H1 (cell line): ENCODE measurements around the gene EEF1G. TPM values are rescaled to one million over a fixed set of nuclear protein-coding genes. Genes with fewer than 3 reads are reported as not detected.

Experiments
- BCL11A ChIP-seq, 2 experiments: IDR thresholded peaks; one replicate each; pipeline ENCODE4 v1.6.1; 2011; ENCODE audit warnings: low read depth in 2 of 2, low read length in 2 of 2, mild to moderate bottlenecking in 2 of 2
- GTF2F1 ChIP-seq: IDR thresholded peaks from 2 replicates; pipeline ENCODE4 v1.6.1; 2012; ENCODE audit warnings: low read depth, low read length, improper control_type of control experiment, borderline replicate concordance
- HDAC2 ChIP-seq, 2 experiments: fragments of 300-600 bp in 1 of 2; sonication (generic) in 1 of 2; IDR thresholded peaks; 2 replicates each; pipeline ENCODE4 v1.6.1; 2011 to 2012; ENCODE audit warnings: low read depth in 2 of 2, low read length in 2 of 2, mild to moderate bottlenecking in 2 of 2, moderate library complexity in 2 of 2, borderline replicate concordance in 1 of 2, inconsistent platforms in 1 of 2
- POLR2A ChIP-seq, 2 experiments: IDR thresholded peaks; 1 replicate in 1 of 2; 2 replicates in 1 of 2; pipeline ENCODE4 v1.6.1; 2011; ENCODE audit warnings: low read depth in 2 of 2, low read length in 2 of 2, mild to moderate bottlenecking in 2 of 2; ENCODE audit errors: control extremely low read depth in 1 of 2
- SIX5 ChIP-seq: IDR thresholded peaks from 2 replicates; pipeline ENCODE4 v1.6.1; 2011; ENCODE audit warnings: mild to moderate bottlenecking, low read depth, low read length
- SP1 ChIP-seq: IDR thresholded peaks from 2 replicates; pipeline ENCODE4 v1.6.1; 2011; ENCODE audit warnings: low read depth, low read length
- TEAD4 ChIP-seq: IDR thresholded peaks from 2 replicates; pipeline ENCODE4 v1.6.1; 2012; ENCODE audit warnings: low read depth, low read length, inconsistent platforms, mixed read lengths
- polyA plus RNA-seq, 7 experiments: library from polyadenylated mRNA; depleted of rRNA in 3 of 7; stranded (reverse) in 5 of 7; unstranded in 2 of 7; fragments of >200 nt in 5 of 7; fragments of 200-250 nt in 2 of 7; gene quantifications; 1 replicate in 5 of 7; 2 replicates in 1 of 7; 4 replicates in 1 of 7; pipeline versions ENCODE4 v1.2.1 to v1.2.3, GENCODE V29; 2011 to 2013; ENCODE audit warnings: missing spikeins in 2 of 7, mixed read lengths in 2 of 7
- total RNA-seq: library from RNA; stranded (reverse); fragmentation: NEBNext Ultra II Directional; extraction: Animal tissue kit (Norgen Biotek cat#: 25700); gene quantifications from 2 replicates; pipeline ENCODE4 v1.2.1, GENCODE V29; 2021

EEF1G gene
- total and polyA plus RNA-seq, 2 of the 8 experiments (the other 6 are each of a cell fraction or from before 2014, with no cell fraction given): 1,627 to 1,996 TPM

GRCh38 chr11:62554387-62555167 lies 19.1 kb downstream of the EEF1G start (continued):
- TF ChIP-seq HDAC2 (IDR thresholded peaks at IDR 0.05; ENCODE audit: borderline replicate concordance in 1 of 2, low read depth in 2 of 2, low read length in 2 of 2) (no peak), GTF2F1 (no peak), SP1 (no peak), SIX5 (no peak), BCL11A (IDR thresholded peaks at IDR 0.05; ENCODE audit: low read depth in 2 of 2, low read length in 2 of 2) (no peak), POLR2A (IDR thresholded peaks at IDR 0.05; ENCODE audit: control extremely low read depth in 1 of 2, low read depth in 2 of 2, low read length in 2 of 2) (no peak), TEAD4 (no peak)
- TF ChIP-seq, all 59 proteins: peak for 0
